ENCODE measurements around the gene ELFN1.

Gene ELFN1

DNA sequence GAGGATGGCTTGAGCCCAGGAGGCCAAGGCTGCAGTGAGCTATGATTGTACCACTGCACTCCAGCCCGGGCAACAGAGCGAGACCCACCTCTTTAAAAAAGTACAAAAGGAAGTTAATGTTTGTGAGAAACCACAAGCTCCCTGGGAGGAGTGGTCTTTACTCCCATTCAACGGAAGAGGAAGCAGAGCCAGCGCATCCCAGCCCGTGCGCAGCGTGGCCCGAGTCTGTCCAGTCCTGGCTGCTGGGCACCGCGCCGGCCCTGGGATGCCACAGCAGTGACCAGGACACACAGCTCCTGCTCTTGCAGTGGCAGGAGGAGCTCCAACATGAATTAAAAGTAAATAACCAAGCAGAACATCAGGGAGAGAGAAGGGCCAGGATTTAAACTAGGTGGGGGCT is 68.4 kb downstream of the ELFN1 start:
- Histone ChIP-seq H3K4me3 (ENCODE audit: low read length) (no peak overlapping the region), H3K4me1 (ENCODE audit: control insufficient read depth, low read depth, low read length) (no peaks in the 10 kb centered on the region), H3K36me3 (ENCODE audit: control insufficient read depth, low read depth, low read length) (no peaks in the 10 kb centered on the region), H3K27ac (ENCODE audit: low read length) (no peak overlapping the region), H3K9ac (ENCODE audit: low read length) (no peak overlapping the region), H3K9me3 (ENCODE audit: control insufficient read depth, low read depth, low read length) (no peaks in the 10 kb centered on the region), H3K27me3 (ENCODE audit: control insufficient read depth, insufficient read depth, low read length) (no peaks in the 10 kb centered on the region)

DNA sequence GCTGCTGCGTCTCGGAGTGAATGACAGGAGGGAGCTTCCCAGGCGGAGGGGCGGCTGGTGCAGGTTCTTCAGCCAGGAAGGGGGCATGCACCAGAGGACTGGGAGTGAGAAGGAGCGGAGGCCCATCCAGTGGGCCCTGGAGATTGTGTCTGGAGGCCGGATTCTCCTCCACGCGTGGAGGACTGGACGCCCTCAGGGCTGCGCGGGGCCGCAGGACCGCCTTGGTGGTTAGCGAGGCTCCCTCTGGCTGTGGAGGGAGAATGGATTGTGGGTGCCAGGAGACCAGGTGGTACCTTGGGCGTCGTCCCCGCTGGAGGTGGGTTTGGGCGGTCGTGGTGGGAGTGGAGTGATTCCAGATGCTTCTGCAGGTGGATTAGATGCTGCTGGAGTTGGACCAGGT is 68.9 kb downstream of the ELFN1 start:
- no peak overlapping the region for H3K27ac ChIP-seq (ENCODE audit: low read length)
- no peak overlapping the region for H3K9ac ChIP-seq (ENCODE audit: low read length)
- H3K9me3 ChIP-seq (ENCODE audit: control insufficient read depth, low read depth, low read length): no peaks in the 10 kb centered on the region
- H3K4me1 ChIP-seq (ENCODE audit: control insufficient read depth, low read depth, low read length): no peaks in the 10 kb centered on the region
- H3K4me3 ChIP-seq (ENCODE audit: low read length): no peak overlapping the region
- H3K27me3 ChIP-seq (ENCODE audit: control insufficient read depth, insufficient read depth, low read length): no peaks in the 10 kb centered on the region
- H3K36me3 ChIP-seq (ENCODE audit: control insufficient read depth, low read depth, low read length): no peaks in the 10 kb centered on the region

DNA sequence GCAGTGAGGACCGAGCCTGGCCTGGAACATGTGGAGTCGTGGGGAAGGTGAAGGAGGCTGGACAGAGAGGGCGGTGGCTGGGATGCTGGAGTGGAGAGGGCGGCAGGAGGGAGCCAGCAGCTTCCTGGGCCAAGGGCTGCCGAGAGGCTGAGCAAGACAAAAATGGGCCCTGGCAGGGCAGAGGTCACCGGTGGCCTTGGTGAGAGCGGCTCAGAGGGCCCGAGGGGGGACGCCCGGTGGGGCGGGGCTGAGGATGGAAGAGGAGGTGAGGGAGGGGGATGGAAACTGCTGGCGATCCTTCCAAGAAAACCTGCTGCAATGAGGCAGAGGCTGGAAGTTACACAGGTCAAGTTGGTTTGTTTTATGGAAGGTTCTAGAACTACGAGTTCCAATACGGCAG is 69.5 kb downstream of the ELFN1 start:
- H3K27me3 ChIP-seq (ENCODE audit: control insufficient read depth, insufficient read depth, low read length): no peaks in the 10 kb centered on the region
- H3K27ac ChIP-seq (ENCODE audit: low read length): no peak overlapping the region
- H3K4me3 ChIP-seq (ENCODE audit: low read length): no peak overlapping the region
- H3K9me3 ChIP-seq (ENCODE audit: control insufficient read depth, low read depth, low read length): no peaks in the 10 kb centered on the region
- H3K9ac ChIP-seq (ENCODE audit: low read length): no peak overlapping the region
- H3K4me1 ChIP-seq (ENCODE audit: control insufficient read depth, low read depth, low read length): no peaks in the 10 kb centered on the region
- H3K36me3 ChIP-seq (ENCODE audit: control insufficient read depth, low read depth, low read length): no peaks in the 10 kb centered on the region

DNA sequence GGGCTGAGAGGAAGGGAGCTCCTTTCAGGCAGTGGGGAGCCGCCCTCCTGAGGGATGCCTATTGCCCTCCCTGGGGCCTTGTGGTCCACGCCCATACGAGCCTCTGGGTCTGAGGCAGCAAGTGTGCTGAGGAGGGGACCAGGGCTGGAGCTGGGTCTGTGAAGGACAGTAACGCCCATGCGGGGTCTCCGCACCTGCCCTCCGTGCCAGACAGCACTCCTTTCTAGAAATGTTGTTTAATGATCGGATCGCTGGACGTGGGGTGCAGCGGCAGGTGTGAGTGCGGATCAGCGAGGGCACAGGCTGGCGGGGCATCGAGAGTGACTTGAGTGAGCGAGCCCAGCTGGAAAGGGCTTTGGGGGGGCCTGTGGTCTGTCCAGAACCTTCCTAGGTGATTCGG is 70.1 kb downstream of the ELFN1 start:
- Histone ChIP-seq H3K9me3 (ENCODE audit: control insufficient read depth, low read depth, low read length) (no peaks in the 10 kb centered on the region), H3K36me3 (ENCODE audit: control insufficient read depth, low read depth, low read length) (no peaks in the 10 kb centered on the region), H3K27ac (ENCODE audit: low read length) (no peak overlapping the region), H3K9ac (ENCODE audit: low read length) (no peak overlapping the region), H3K4me3 (ENCODE audit: low read length) (no peak overlapping the region), H3K4me1 (ENCODE audit: control insufficient read depth, low read depth, low read length) (no peaks in the 10 kb centered on the region), H3K27me3 (ENCODE audit: control insufficient read depth, insufficient read depth, low read length) (no peaks in the 10 kb centered on the region)

DNA sequence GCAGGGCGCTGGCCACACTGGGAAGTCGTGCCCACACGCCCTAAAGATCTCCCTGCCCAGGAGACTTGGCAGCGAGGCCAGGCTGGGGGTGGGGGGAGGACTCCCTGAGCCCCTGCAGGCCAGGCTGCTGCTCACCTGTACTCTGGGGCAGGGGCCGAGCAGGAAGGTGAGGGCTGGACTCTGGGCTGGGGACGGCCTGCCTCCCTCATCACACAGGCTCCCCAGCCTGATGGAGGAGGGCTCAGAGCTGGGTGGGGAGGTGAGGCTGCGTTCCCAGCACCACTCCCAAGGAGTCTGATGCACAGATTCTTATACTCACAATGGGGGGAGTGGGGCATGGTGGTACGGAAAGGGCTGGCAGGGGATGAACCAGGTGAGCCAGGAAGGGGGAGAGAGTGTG is 71.2 kb downstream of the ELFN1 start:
- no peak overlapping the region for H3K27ac ChIP-seq (ENCODE audit: low read length)
- H3K4me3 ChIP-seq (ENCODE audit: low read length): no peak overlapping the region

DNA sequence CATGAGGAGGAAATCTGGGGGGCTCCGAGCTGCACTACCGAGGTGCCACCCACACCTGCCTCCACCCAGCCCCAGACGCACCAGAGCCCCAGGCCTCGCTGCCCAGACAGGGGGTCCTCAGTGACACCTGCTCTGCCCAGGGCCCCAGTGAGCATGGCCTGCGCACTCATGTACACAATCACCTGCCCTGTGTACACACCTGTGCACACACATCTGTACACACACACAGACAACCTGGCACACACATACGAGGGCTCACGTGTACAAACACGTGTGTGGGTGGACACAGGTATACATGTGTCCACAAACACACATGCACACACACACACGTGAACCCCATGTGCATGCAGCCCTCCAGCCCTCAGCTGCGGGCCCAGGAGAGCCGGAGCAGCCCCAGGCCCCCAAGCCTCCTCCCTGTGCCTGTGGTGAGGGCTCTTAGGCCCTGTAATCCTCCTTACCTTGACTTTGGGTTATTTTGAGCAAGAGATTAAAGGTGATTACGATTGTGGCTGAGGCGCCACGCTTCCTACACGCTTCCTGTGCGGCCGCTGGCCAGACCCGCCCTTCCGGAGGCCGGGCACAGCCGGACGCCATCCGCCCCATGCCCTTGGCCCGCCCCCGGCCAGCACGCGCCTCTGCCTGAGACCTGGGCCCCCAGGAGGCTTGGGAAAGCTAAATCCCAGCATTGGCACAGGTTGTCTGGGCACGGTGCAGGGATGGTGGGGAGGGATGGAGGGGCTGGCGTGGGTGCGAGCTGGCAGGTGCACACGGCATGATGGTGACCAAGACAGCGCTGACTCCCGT is 71.9 kb downstream of the ELFN1 start:
- Histone ChIP-seq H3K9ac (ENCODE audit: low read length) (no peak overlapping the region), H3K4me3 (ENCODE audit: low read length) (no peak overlapping the region), H3K27ac (ENCODE audit: low read length) (no peak overlapping the region), H3K4me1 (ENCODE audit: control insufficient read depth, low read depth, low read length) (no peaks in the 10 kb centered on the region), H3K36me3 (ENCODE audit: control insufficient read depth, low read depth, low read length) (no peaks in the 10 kb centered on the region), H3K27me3 (ENCODE audit: control insufficient read depth, insufficient read depth, low read length) (no peaks in the 10 kb centered on the region), H3K9me3 (ENCODE audit: control insufficient read depth, low read depth, low read length) (no peaks in the 10 kb centered on the region)

More for the DNA sequence above, 71.2 kb downstream of the ELFN1 start:
- H3K9me3 ChIP-seq (ENCODE audit: control insufficient read depth, low read depth, low read length): no peaks in the 10 kb centered on the region
- H3K27me3 ChIP-seq (ENCODE audit: control insufficient read depth, insufficient read depth, low read length): no peaks in the 10 kb centered on the region
- H3K36me3 ChIP-seq (ENCODE audit: control insufficient read depth, low read depth, low read length): no peaks in the 10 kb centered on the region
- no peak overlapping the region for H3K9ac ChIP-seq (ENCODE audit: low read length)
- H3K4me1 ChIP-seq (ENCODE audit: control insufficient read depth, low read depth, low read length): no peaks in the 10 kb centered on the region

DNA sequence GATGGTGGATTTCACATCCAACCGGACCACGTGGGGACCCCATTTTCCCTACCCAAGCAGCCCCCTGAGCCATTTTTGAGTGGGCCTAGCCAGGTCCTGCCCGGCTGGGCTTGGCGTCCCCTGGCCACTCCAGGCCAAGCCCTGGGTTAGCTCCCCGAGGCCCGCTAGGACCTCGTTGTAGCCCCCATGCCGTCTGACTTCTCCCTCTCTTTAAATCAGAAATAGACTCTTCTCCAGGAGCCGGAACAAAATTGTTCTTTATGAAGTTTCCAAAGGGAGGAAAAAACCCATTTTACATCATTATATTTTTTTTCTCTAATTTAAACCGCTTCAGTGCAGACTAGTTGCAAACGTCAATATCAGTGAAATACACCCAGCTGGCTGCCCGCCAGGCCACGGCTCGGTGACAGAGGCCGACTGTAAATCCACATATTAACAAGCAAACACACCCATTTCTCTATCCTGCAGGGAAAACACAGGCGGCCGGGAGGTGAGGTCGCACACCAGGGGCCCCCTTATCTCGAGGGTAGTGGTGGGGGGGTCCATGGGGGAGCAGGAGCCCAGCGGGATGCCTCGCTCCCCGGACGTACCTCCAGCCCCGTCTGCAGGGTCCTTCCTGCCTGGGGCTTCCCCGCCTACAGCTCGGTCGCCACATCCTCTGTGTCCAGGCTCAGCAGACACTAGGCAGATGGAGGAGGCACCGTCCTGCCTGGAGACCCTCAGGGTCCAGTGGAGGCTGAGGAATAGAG is 72.7 kb downstream of the ELFN1 start:
- Histone ChIP-seq H3K36me3 (ENCODE audit: control insufficient read depth, low read depth, low read length) (no peaks in the 10 kb centered on the region), H3K27ac (ENCODE audit: low read length) (no peak overlapping the region), H3K9ac (ENCODE audit: low read length) (no peak overlapping the region), H3K4me1 (ENCODE audit: control insufficient read depth, low read depth, low read length) (no peaks in the 10 kb centered on the region), H3K27me3 (ENCODE audit: control insufficient read depth, insufficient read depth, low read length) (no peaks in the 10 kb centered on the region), H3K4me3 (ENCODE audit: low read length) (no peak overlapping the region), H3K9me3 (ENCODE audit: control insufficient read depth, low read depth, low read length) (no peaks in the 10 kb centered on the region)

DNA sequence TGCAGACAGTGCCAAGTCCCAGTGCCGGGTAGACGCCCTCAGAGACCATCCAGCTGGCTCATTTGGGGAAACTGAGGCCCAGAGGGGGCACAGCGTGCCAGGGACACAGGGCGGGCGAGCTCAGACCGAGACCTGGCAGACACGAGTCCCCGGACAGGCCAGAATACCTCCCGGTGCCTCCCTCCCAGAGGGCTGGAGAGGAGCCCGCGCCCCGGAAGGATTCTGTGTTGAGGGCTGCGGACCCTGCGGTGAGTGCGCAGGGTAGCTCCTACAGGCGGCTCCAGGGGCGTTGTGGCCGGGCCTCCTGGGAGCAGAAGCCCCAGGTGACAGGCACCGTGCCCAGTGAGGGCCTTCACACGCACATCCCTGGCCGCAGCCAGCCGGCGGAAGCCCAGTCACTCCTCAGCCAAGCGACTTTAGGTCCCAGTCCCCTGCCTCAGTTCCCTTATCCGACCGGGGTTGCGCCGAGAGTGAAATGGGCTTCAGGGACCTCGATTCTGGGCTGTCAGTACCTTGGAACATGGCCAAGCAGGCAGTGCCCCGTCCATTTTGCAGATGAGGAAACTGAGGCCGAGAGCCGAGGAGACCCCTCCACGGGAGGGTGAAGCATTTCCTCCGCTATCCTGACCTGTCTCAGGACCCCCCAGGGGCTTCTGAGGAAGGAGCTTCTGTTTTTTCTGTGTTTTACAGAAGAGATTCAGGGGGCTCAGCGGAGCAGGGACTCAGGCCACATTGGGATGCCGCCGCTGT is 73.6 kb downstream of the ELFN1 start:
- Histone ChIP-seq H3K9ac (ENCODE audit: low read length) (no peak overlapping the region), H3K27ac (ENCODE audit: low read length) (no peak overlapping the region), H3K9me3 (ENCODE audit: control insufficient read depth, low read depth, low read length) (no peaks in the 10 kb centered on the region), H3K27me3 (ENCODE audit: control insufficient read depth, insufficient read depth, low read length) (no peaks in the 10 kb centered on the region), H3K4me3 (ENCODE audit: low read length) (no peak overlapping the region), H3K36me3 (ENCODE audit: control insufficient read depth, low read depth, low read length) (no peaks in the 10 kb centered on the region), H3K4me1 (ENCODE audit: control insufficient read depth, low read depth, low read length) (no peaks in the 10 kb centered on the region)

DNA sequence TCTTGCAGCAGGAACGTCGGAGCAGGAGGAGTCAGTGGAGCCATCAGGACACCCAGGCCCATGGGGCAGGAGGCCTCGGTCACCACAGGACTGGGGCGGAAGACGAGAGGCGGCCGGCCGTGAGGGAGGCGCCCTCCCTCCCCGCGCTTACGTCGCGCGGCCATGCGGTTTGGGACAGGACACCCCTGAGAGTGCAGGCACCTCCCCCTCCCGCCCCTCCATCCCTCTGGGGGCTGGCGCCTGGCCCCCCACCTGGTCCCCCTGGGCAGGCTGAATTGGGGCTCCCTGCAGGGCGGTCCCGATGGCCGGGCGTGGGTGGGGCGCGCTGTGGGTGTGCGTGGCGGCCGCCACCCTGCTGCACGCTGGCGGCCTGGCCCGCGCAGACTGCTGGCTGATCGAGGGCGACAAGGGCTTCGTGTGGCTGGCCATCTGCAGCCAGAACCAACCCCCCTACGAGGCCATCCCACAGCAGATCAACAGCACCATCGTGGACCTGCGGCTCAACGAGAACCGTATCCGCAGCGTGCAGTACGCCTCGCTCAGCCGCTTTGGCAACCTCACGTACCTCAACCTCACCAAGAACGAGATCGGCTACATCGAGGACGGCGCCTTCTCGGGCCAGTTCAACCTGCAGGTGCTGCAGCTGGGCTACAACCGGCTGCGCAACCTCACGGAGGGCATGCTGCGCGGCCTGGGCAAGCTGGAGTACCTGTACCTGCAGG is 74.4 kb downstream of the ELFN1 start:
- Histone ChIP-seq H3K27ac (ENCODE audit: low read length) (no peak overlapping the region), H3K4me3 (ENCODE audit: low read length) (no peak overlapping the region), H3K27me3 (ENCODE audit: control insufficient read depth, insufficient read depth, low read length) (no peaks in the 10 kb centered on the region), H3K4me1 (ENCODE audit: control insufficient read depth, low read depth, low read length) (no peaks in the 10 kb centered on the region), H3K9me3 (ENCODE audit: control insufficient read depth, low read depth, low read length) (no peaks in the 10 kb centered on the region), H3K9ac (ENCODE audit: low read length) (no peak overlapping the region), H3K36me3 (ENCODE audit: control insufficient read depth, low read depth, low read length) (no peaks in the 10 kb centered on the region)

DNA sequence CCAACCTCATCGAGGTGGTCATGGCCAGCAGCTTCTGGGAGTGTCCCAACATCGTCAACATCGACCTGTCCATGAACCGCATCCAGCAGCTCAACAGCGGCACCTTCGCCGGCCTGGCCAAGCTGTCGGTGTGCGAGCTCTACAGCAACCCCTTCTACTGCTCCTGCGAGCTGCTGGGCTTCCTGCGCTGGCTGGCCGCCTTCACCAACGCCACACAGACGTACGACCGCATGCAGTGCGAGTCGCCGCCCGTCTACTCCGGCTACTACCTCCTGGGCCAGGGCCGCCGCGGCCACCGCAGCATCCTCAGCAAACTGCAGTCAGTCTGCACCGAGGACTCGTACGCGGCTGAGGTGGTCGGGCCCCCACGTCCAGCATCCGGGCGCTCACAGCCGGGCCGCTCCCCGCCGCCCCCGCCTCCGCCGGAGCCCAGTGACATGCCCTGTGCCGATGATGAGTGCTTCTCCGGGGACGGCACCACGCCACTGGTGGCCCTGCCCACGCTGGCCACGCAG is 75.0 kb downstream of the ELFN1 start:
- Histone ChIP-seq H3K36me3 (ENCODE audit: control insufficient read depth, low read depth, low read length) (no peaks in the 10 kb centered on the region), H3K4me1 (ENCODE audit: control insufficient read depth, low read depth, low read length) (no peaks in the 10 kb centered on the region), H3K9me3 (ENCODE audit: control insufficient read depth, low read depth, low read length) (no peaks in the 10 kb centered on the region), H3K27ac (ENCODE audit: low read length) (no peak overlapping the region), H3K27me3 (ENCODE audit: control insufficient read depth, insufficient read depth, low read length) (no peaks in the 10 kb centered on the region), H3K4me3 (ENCODE audit: low read length) (no peak overlapping the region), H3K9ac (ENCODE audit: low read length) (no peak overlapping the region)

Measured in iPS-18a (cell line).